H1 (cell line): Measurements from ENCODE around the gene SCN2B. TPM values are rescaled to one million over a fixed set of nuclear protein-coding genes. Genes with fewer than 3 reads are reported as not detected.

Experiments used
- CTCF ChIA-PET: fragments of 300-600 bp; sonication (Branson Sonifier 250); formaldehyde crosslinking; loops from one replicate; lab custom pipeline; 2021; ENCODE audit not compliant: partially characterized antibody; lab: Charles Lee
- POLR2A ChIA-PET: fragments of 300-600 bp; sonication (Branson Sonifier 250); formaldehyde crosslinking; loops from one replicate; lab custom pipeline; 2021; ENCODE audit warnings: inconsistent platforms; ENCODE audit not compliant: partially characterized antibody; lab: Charles Lee
- DNase-seq, 2 experiments: peaks; one replicate each; pipeline versions ENCODE4 v3.0.0 to v3.0.0-alpha.2; 2010 to 2022; ENCODE audit warnings: low spot score in 2 of 2, low read depth in 1 of 2, mixed read lengths in 1 of 2
- FAIRE-seq: peaks from 2 replicates; lab custom pipeline; 2011; peaks lifted over from hg19 to GRCh38; lab: Jason Lieb, UNC
- H2AFZ ChIP-seq: 2 replicates; pipeline ENCODE4 v1.8.1; 2012; ENCODE audit warnings: low read length, inconsistent platforms
- H2AK5ac ChIP-seq: 2 replicates; pipeline ENCODE4 v1.6.1; 2013; ENCODE audit warnings: low read depth, low read length
- H2BK120ac ChIP-seq: replicated peaks from 2 replicates; pipeline ENCODE3; 2013; ENCODE audit warnings: low read depth, low read length, inconsistent platforms
- H2BK12ac ChIP-seq: 2 replicates; pipeline ENCODE4 v1.6.1; 2013; ENCODE audit warnings: low read depth, low read length
- H2BK15ac ChIP-seq: 2 replicates; pipeline ENCODE4 v1.6.1; 2013; ENCODE audit warnings: low read length
- H2BK20ac ChIP-seq: 2 replicates; pipeline ENCODE4 v1.6.1; 2013; ENCODE audit warnings: low read length
- H2BK5ac ChIP-seq: 2 replicates; pipeline ENCODE4 v1.6.1; 2013; ENCODE audit warnings: low read depth, low read length
- H3K14ac ChIP-seq: 2 replicates; pipeline ENCODE4 v1.6.1; 2013; ENCODE audit warnings: inconsistent platforms; ENCODE audit not compliant: insufficient read length
- H3K18ac ChIP-seq: 2 replicates; pipeline ENCODE4 v1.6.1; 2013; ENCODE audit warnings: low read length; ENCODE audit errors: extremely low read depth
- H3K23ac ChIP-seq: 2 replicates; pipeline ENCODE4 v1.6.1; 2013; ENCODE audit warnings: inconsistent platforms; ENCODE audit not compliant: insufficient read length
- H3K23me2 ChIP-seq: 2 replicates; pipeline ENCODE4 v1.6.1; 2013; ENCODE audit warnings: low read depth, low read length
- H3K27ac ChIP-seq: 2 replicates; pipeline ENCODE4 v1.6.1; 2011; ENCODE audit warnings: low read depth, low read length, inconsistent platforms
- H3K27me3 ChIP-seq, 4 experiments: replicated peaks in 1 of 4; 1 replicate in 1 of 4; 2 replicates in 3 of 4; pipeline versions ENCODE4 v1.6.1 to v1.8.1; 2011 to 2013; ENCODE audit warnings: low read length in 3 of 4, mild to moderate bottlenecking in 3 of 4, inconsistent platforms in 2 of 4, mixed read lengths in 2 of 4, moderate library complexity in 1 of 4; ENCODE audit not compliant: control insufficient read depth in 3 of 4, insufficient read depth in 3 of 4; ENCODE audit errors: extremely low read depth in 1 of 4
- H3K36me3 ChIP-seq, 4 experiments: 2 replicates each; pipeline versions ENCODE4 v1.6.1 to v1.8.1; 2011 to 2013; ENCODE audit warnings: mild to moderate bottlenecking in 4 of 4, low read length in 3 of 4, moderate library complexity in 2 of 4, control low read depth in 1 of 4, inconsistent platforms in 1 of 4; ENCODE audit not compliant: insufficient read depth in 4 of 4, control insufficient read depth in 2 of 4
- H3K4ac ChIP-seq: replicated peaks from 2 replicates; pipeline ENCODE3; 2013; ENCODE audit warnings: low read length, low read depth, mixed read lengths, inconsistent platforms; ENCODE audit not compliant: insufficient read length
- H3K4me1 ChIP-seq, 4 experiments: replicated peaks in 1 of 4; 1 replicate in 1 of 4; 2 replicates in 3 of 4; pipeline versions ENCODE4 v1.6.1 to v1.8.1; 2011 to 2013; ENCODE audit warnings: low read length in 3 of 4, inconsistent platforms in 2 of 4, mixed read lengths in 1 of 4; ENCODE audit not compliant: insufficient read depth in 4 of 4, control insufficient read depth in 3 of 4
- H3K4me2 ChIP-seq, 2 experiments: 2 replicates each; pipeline versions ENCODE4 v1.6.1 to v1.8.1; 2011 to 2013; ENCODE audit warnings: low read depth in 2 of 2, low read length in 2 of 2, control low read depth in 1 of 2, inconsistent platforms in 1 of 2, mild to moderate bottlenecking in 1 of 2; ENCODE audit not compliant: insufficient read depth in 1 of 2
- H3K4me3 ChIP-seq, 4 experiments: fragments of 200-600, 300-600 bp in 1 of 4; sonication (generic), shearing (Covaris generic), sonication (Bioruptor Twin) in 1 of 4; 2 replicates each; pipeline versions ENCODE4 v1.5.1 to v1.8.1; 2011 to 2016; ENCODE audit warnings: low read length in 4 of 4, low read depth in 3 of 4, control low read depth in 2 of 4, inconsistent platforms in 2 of 4, mild to moderate bottlenecking in 2 of 4, mixed read lengths in 1 of 4, moderate library complexity in 1 of 4; ENCODE audit not compliant: insufficient read depth in 2 of 4; ENCODE audit errors: extremely low read depth in 1 of 4
- H3K56ac ChIP-seq: replicated peaks from 2 replicates; pipeline ENCODE3; 2013; ENCODE audit warnings: low read depth, mild to moderate bottlenecking, mixed read lengths, low read length, inconsistent platforms; ENCODE audit not compliant: insufficient read length
- H3K79me1 ChIP-seq: 2 replicates; pipeline ENCODE4 v1.6.1; 2013; ENCODE audit warnings: low read depth, low read length, control low read depth
- H3K79me2 ChIP-seq, 2 experiments: 2 replicates each; pipeline versions ENCODE4 v1.6.1 to v1.8.1; 2012 to 2013; ENCODE audit warnings: low read length in 2 of 2, mild to moderate bottlenecking in 2 of 2, inconsistent platforms in 1 of 2; ENCODE audit not compliant: insufficient read depth in 2 of 2, control insufficient read depth in 1 of 2
- H3K9ac ChIP-seq, 4 experiments: replicated peaks in 1 of 4; 1 replicate in 1 of 4; 2 replicates in 3 of 4; pipeline versions ENCODE4 v1.6.1 to v1.8.1; 2011 to 2013; ENCODE audit warnings: low read depth in 3 of 4, low read length in 3 of 4, control low read depth in 2 of 4, mild to moderate bottlenecking in 2 of 4, moderate library complexity in 2 of 4, inconsistent platforms in 1 of 4; ENCODE audit errors: extremely low read depth in 1 of 4
- H3K9me3 ChIP-seq, 2 experiments: 2 replicates each; pipeline versions ENCODE4 v1.6.1 to v1.8.1; 2012 to 2013; ENCODE audit warnings: mild to moderate bottlenecking in 2 of 2, moderate library complexity in 2 of 2, control low read depth in 1 of 2, inconsistent platforms in 1 of 2, low read depth in 1 of 2, low read length in 1 of 2, mixed read lengths in 1 of 2; ENCODE audit not compliant: insufficient read depth in 2 of 2
- H4K20me1 ChIP-seq, 2 experiments: replicated peaks in 1 of 2; 2 replicates each; pipeline versions ENCODE3 to v1.8.1; 2011 to 2013; ENCODE audit warnings: inconsistent platforms in 2 of 2, low read length in 2 of 2, mild to moderate bottlenecking in 1 of 2; ENCODE audit not compliant: insufficient read depth in 2 of 2, control insufficient read depth in 1 of 2
- H4K5ac ChIP-seq: 2 replicates; pipeline ENCODE4 v1.6.1; 2013; ENCODE audit warnings: low read length, low read depth, mixed read lengths, inconsistent platforms; ENCODE audit not compliant: insufficient read length
- H4K8ac ChIP-seq: 2 replicates; pipeline ENCODE4 v1.8.0; 2013; ENCODE audit warnings: mild to moderate bottlenecking, moderate library complexity, low read length, inconsistent platforms; ENCODE audit not compliant: insufficient read depth; ENCODE audit errors: extremely low read depth
- H4K91ac ChIP-seq: replicated peaks from 2 replicates; pipeline ENCODE3; 2013; ENCODE audit warnings: low read length, mixed read lengths, inconsistent platforms; ENCODE audit not compliant: insufficient read length
- KDM4A ChIP-seq: IDR thresholded peaks from one replicate; pipeline ENCODE4 v1.7.1; 2012; ENCODE audit warnings: low read depth, mild to moderate bottlenecking, moderate library complexity, low read length, inconsistent platforms; ENCODE audit not compliant: severe bottlenecking
- POLR2AphosphoS5 ChIP-seq: IDR thresholded peaks from 2 replicates; pipeline ENCODE4 v1.6.1; 2011; ENCODE audit warnings: low read depth, low read length
- SIRT6 ChIP-seq: IDR thresholded peaks from one replicate; pipeline ENCODE4 v1.7.1; 2012; ENCODE audit warnings: low read length, inconsistent platforms
- TAF7 ChIP-seq: optimal IDR thresholded peaks from 2 replicates; pipeline ENCODE3; 2011; ENCODE audit warnings: low read depth, mild to moderate bottlenecking, inconsistent platforms, low read length, moderate library complexity, borderline replicate concordance
- YY1 ChIP-seq: IDR thresholded peaks from 2 replicates; pipeline ENCODE4 v1.6.1; 2011; ENCODE audit warnings: low read depth, mild to moderate bottlenecking, low read length
- WGBS, 2 experiments: shearing (Covaris generic) in 1 of 2; methylation state at CpG; one replicate each; pipeline versions ENCODE4 v1.1.6 to v1.1.7; 2013 to 2015; ENCODE audit warnings: low lambda C conversion rate in 2 of 2, mixed read lengths in 2 of 2, inconsistent platforms in 1 of 2, low coverage in 1 of 2, missing lambda C conversion rate in 1 of 2; ENCODE audit not compliant: insufficient replicate concordance in 2 of 2, insufficient coverage in 1 of 2, insufficient read length in 1 of 2; ENCODE audit errors: extremely low coverage in 1 of 2, missing lambda C conversion rate in 1 of 2; 5-methylcytosine and 5-hydroxymethylcytosine counted together
- polyA plus RNA-seq, 7 experiments: library from polyadenylated mRNA; depleted of rRNA in 3 of 7; stranded (reverse) in 5 of 7; unstranded in 2 of 7; fragments of >200 nt in 5 of 7; fragments of 200-250 nt in 2 of 7; gene quantifications; 1 replicate in 5 of 7; 2 replicates in 1 of 7; 4 replicates in 1 of 7; pipeline versions ENCODE4 v1.2.1 to v1.2.3, GENCODE V29; 2011 to 2013; ENCODE audit warnings: missing spikeins in 2 of 7, mixed read lengths in 2 of 7
- total RNA-seq: library from RNA; stranded (reverse); fragmentation: NEBNext Ultra II Directional; extraction: Animal tissue kit (Norgen Biotek cat#: 25700); gene quantifications from 2 replicates; pipeline ENCODE4 v1.2.1, GENCODE V29; 2021
- TF ChIP-seq, protein P1 (sequence below): IDR thresholded peaks from 2 replicates; pipeline ENCODE4 v1.6.1; 2012; ENCODE audit warnings: inconsistent platforms
- TF ChIP-seq, protein P2 (sequence below): IDR thresholded peaks from 2 replicates; pipeline ENCODE4 v1.6.1; 2012; ENCODE audit warnings: low read length, inconsistent platforms

SCN2B gene
- total and polyA plus RNA-seq, 2 of the 8 experiments (the other 6 are each of a cell fraction or from before 2014, with no cell fraction given), result 0.14 to 0.24 TPM

DNA sequence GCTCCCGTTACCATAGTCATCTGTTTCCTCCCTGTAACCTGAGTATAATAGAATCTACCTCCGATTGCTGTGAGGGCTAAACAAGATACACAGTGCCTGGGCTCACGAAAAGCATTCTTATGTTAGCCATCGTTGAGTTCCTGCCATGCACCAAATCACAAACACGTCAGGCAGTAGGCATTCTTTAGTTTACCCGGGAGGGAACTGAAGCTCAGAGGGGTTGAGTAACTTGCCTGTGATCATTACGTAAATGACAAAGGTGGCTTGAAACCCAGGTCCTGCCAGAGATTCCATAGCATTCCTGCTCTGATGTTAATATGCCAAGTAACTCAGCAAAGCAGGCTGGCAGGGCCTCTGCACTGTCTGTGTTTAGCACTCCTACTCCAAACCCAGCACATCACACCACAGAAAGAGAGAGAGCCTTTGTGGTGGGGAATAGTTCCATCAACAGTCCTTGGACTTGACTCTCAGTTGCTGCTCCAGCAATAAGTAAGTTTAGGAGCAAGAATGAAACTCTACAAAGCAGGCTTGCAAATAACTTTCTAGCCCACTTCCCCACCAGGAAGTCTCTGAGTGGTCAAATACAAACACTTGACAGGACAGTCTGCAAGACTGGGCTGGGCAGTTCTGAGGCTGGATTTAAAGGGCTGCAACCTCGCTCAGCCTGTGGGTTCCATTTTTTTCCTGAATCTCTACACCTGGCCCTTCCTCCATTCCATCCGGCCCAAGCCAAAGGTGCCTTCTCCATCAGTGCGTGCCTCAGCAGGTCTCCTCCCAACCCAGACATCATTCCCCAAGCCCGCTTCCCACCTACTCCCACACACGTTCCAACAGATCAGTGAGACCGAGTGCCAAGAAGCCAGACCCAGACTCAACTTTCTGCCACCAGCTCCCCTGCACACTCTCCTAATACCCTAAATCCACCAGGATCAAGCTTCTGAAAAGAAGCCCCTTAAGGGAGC is 1.1 kb downstream of the SCN2B start:
- H3K4ac ChIP-seq, result peak overlapping the region; percentile 14
- no peak overlapping the region for H3K56ac ChIP-seq
- no peaks in the 10 kb centered on the region for H3K36me3 ChIP-seq
- no peak overlapping the region for H3K27ac ChIP-seq
- CTCF ChIA-PET, result interaction anchor here (0.6 to 8.7 kb wide), 9 partner anchors 9 to 242 kb away, joined by 3 to 245 read pairs (median 4); partner anchors contain the start of gene SCN4B
- POLR2A ChIA-PET, result interaction anchor here (1.1 to 1.3 kb wide), 2 partner anchors 9 to 19 kb away, joined by 3 to 6 read pairs; no protein-coding TSS in a partner anchor
- H3K4me1 ChIP-seq, result peaks cover 3 to 34% (median 19%) of the 10 kb centered on the region in 4 experiments
- H3K4me2 ChIP-seq, result peak overlapping the region; percentile 76 to 94
- peak overlapping the region; percentile 65; the same call in 1 of the 2 replicates for H2AK5ac ChIP-seq
- H2BK15ac ChIP-seq, result peak overlapping the region; percentile 88
- H3K79me1 ChIP-seq, result no peaks in the 10 kb centered on the region
- H2AFZ ChIP-seq, result peak overlapping the region; percentile 73
- H4K8ac ChIP-seq, result no peak overlapping the region
- no peaks in the 10 kb centered on the region for H3K9me3 ChIP-seq
- H2BK5ac ChIP-seq, result peak overlapping the region; percentile 60; the same call in 1 of the 2 replicates
- WGBS, 2 experiments, result 25% methylated on average over 13 of the region's 13 CpGs; no CpG with 5 or more reads in 1 of the 2 experiments
- H2BK20ac ChIP-seq, result peak overlapping the region; percentile 23; the same call in 1 of the 2 replicates
- no peak overlapping the region for H2BK120ac ChIP-seq
- peak overlapping the region; percentile 86; the same call in 1 of the 2 replicates for H2BK12ac ChIP-seq
- no peaks in the 10 kb centered on the region for H4K20me1 ChIP-seq
- H4K5ac ChIP-seq, result no peak overlapping the region
- H3K14ac ChIP-seq, result no peak overlapping the region
- DNase-seq, result no peak
- H3K9ac ChIP-seq, result no peak overlapping the region
- H3K27me3 ChIP-seq, result peaks cover 4 to 54% (median 49%) of the 10 kb centered on the region in 4 experiments
- peak overlapping the region; percentile 64 to 74 (median 72); a peak in 7 of 8 replicates for H3K4me3 ChIP-seq
- peak overlapping the region; percentile 49 for H4K91ac ChIP-seq
- peak overlapping the region; percentile 33 for H3K18ac ChIP-seq
- FAIRE-seq, result peak; percentile 75
- no peak overlapping the region for H3K23ac ChIP-seq
- no peaks in the 10 kb centered on the region for H3K79me2 ChIP-seq
- peaks cover 11% of the 10 kb centered on the region for H3K23me2 ChIP-seq
- TF ChIP-seq, protein P1, sequence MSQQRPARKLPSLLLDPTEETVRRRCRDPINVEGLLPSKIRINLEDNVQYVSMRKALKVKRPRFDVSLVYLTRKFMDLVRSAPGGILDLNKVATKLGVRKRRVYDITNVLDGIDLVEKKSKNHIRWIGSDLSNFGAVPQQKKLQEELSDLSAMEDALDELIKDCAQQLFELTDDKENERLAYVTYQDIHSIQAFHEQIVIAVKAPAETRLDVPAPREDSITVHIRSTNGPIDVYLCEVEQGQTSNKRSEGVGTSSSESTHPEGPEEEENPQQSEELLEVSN, result no peak
- TF ChIP-seq, protein P2, sequence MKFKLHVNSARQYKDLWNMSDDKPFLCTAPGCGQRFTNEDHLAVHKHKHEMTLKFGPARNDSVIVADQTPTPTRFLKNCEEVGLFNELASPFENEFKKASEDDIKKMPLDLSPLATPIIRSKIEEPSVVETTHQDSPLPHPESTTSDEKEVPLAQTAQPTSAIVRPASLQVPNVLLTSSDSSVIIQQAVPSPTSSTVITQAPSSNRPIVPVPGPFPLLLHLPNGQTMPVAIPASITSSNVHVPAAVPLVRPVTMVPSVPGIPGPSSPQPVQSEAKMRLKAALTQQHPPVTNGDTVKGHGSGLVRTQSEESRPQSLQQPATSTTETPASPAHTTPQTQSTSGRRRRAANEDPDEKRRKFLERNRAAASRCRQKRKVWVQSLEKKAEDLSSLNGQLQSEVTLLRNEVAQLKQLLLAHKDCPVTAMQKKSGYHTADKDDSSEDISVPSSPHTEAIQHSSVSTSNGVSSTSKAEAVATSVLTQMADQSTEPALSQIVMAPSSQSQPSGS, result no peak
- TF ChIP-seq YY1 (no peak), SIRT6 (no peak), POLR2AphosphoS5 (no peak), TAF7 (no peak), KDM4A (no peak)
